ENCODE measurements around the gene SMIM13.
"Not testable (repeated sequence)": the region's sequence is repeated elsewhere in the genome, so short reads cannot be mapped to it uniquely, and the experiment has no call there.

Gene SMIM13

DNA sequence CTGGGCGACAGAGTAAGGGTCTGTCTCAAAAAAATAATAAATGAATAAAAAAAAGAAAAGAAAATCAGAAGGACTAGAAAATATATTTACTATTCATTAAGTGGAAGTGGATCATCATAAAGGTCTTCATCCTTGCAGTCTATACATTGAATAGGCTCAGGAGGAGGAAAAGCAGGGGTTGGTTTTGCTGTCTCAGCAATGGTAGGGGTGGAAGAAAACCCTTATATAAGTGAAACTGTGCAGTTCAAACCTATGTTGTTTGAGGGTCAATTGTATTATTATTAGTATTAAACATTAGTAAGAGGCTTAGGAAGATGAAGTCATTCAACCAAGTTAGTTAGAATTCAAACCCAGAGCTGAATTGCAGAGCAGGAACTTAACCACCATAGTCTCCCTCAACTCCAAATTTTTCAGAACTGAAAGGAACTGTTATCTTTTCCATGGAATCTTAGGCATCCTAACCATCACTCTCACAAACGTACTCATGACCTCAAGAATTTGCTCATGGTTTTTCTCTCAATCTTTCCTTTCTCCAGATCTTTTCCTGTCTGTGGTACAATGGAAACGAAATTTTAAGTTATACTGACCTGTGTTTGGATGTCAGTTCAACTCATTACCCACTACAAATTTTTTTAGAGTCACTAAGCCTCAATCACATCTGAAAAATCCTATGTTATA, 7.7 kb upstream of the SMIM13 start:
- no peak for DNase-seq

DNA sequence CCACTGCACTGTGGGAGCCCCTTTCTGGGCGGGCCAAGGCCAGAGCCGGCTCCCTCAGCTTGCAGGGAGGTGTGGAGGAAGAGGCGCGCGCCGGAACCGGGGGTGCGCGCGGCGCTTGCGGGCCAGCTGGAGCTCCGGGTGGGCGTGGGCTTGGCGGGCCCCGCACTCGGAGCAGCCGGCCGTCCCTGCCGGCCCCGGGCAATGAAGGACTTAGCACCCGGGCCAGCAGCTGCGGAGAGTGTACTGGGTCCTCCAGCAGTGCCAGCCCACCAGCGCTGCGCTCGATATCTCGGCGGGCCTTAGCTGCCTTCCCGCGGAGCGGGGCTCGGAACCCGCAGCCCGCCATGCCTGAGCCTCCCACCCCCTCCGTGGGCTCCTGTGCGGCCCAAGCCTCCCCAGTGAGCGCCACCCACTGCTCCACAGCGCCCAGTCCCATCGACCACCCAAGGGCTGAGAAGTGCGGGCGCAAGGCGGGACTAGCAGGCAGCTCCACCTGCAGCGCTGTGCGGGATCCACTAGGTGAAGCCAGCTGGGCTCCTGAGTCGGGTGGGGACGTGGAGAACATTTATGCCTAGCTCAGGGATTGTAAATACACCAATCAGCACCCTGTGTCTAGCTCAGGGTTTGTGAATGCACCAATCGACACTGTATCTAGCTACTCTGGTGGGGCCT, 6.4 kb upstream of the SMIM13 start:
- DNase-seq, result not testable (repeated sequence)

DNA sequence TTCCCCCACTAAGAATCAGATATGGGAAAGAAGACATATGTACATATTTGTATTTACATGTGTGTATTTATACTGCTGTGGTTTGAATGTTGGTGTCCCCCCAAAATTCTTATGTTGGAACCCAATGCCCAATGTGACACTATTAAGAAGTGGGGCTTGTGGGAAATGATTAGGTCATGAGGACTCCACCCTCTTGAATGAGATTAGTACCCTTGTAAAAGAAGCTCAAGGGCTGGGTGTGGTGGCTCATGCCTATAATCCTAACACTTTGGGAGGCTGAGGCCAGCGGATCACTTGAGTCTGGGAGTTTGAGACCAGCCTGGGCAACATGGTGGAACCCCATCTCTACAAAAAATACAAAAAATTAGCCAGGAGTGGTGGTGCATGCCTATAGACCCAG, 3.9 kb upstream of the SMIM13 start:
- no peak for DNase-seq

DNA sequence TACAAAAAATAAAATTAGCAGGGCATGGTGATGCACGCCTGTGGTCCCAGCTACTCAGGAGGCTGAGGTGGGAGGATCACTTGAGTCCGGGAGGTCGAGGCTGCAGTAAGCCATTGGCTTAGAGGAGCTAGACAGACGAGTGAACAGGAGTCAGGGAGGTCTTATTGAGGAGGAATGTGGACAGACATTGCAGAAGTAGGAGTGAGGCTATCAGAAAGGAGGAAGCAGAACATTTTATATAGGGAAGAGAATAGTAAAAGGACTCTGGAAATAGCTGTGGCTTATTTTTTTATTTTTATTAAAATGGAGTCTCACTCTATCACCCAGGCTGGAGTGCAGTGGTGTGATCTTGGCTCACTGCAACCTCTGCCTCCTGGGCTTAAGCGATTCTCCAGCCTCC, 2.5 kb upstream of the SMIM13 start:
- DNase-seq, result not testable (repeated sequence)

DNA sequence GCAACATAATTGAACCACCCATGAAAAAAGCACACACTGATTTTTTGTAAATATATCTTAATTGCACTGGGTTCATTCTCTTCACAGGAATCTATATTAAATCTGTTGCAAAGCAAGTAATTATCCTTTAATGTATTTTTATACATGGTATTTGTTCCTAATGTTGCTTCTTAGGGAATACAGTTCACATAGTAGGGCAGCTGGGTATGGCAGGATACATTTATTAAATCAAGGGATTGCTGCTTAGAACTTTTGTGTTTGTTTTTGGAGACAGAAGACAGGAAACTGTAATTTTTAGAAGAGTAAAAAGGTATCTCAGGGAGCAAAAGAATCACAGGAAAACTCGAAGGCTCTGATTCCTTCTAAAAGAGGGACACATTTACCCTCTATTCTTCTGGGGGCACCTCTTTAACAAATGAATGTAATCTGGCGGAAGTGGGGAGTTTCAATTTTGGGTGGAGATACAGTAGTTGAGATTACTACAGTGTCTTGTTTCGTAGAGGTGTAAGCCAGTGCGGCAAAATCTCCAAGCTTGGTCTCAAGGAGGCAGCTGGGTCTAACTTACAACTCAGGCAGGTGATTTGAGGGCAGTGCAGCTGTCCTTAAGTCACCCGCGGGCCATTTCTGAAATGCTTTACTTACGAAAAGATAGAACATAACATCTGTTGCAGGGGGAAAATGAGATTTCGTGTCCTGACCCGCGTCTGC, 812 bp upstream of the SMIM13 start:
- peak in 1 of 2 experiments; percentile 9 for DNase-seq

DNA sequence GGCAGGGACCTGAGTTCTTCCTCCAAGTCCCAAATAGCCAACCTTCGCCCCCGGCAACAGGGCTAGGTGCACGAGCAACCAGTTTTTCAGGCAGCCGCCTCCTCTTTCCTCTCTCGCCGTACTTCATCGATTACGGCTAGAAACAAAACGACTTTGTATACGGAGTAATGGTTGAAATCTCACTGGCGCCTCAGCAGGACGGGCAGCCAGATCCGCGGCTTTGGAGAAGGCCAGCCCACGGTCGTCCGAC, 333 bp upstream of the SMIM13 start:
- peak in 1 of 2 experiments; percentile 81 for DNase-seq

DNA sequence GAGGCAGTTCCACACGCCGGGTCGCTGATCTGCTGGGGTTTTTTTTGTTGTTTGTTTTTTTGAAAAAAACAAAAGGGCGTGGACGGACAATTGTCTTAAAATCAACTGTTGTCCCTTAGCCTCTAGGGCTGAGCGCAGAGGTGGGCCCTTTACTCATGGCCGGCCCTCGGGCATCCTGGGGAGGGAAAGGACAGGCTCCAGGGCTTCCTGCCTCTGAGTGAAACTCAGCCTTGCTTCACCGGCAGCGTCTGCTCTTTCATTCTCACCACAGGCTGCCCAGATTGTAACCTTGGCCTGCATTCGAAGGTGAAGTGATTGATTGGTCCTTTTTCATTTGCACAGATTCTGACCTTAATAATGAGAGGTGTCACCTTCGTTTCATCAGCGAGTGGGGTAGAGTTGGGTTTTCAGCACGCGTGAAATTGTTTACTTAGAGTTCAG, 797 bp downstream of the SMIM13 start:
- DNase-seq, result peak; percentile 3 to 13

DNA sequence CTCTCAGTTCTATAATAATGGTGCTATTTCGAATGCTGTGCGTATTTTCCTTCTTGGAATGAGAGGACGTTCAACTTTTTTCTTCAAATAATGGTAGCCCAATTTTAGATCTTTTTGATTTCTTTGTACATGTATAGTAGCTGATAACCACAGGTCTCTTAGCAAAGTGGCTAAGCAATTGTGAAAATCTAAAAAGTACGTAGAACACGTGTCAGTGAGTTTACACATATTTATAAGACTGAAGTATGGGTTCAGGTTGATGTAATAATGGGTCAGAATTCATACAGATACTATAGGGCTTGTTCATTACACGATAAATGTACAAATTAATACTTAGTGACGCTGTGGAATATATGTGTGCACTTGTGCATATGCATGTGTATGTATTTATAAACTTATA, 1.3 kb downstream of the SMIM13 start:
- no peak for DNase-seq

DNA sequence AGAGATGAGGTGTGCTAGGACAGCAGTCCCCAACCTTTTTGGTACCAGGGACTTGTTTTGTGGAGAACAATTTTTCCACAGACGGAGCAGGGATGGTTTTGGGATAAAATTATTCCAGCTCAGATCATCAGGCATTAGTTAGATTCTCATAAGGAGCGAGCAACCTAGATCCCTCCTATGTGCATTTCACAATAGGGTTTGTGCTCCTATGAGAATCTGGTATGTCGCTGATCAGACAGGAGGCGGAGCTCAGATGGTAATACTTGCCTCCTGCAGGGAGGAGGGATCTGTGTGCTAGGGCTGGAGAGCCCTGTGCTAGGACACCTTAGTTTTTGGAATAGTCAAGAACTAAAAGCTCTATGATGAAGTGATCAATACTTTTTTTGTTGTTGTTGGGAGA, 2.5 kb downstream of the SMIM13 start:
- no peak for DNase-seq

DNA sequence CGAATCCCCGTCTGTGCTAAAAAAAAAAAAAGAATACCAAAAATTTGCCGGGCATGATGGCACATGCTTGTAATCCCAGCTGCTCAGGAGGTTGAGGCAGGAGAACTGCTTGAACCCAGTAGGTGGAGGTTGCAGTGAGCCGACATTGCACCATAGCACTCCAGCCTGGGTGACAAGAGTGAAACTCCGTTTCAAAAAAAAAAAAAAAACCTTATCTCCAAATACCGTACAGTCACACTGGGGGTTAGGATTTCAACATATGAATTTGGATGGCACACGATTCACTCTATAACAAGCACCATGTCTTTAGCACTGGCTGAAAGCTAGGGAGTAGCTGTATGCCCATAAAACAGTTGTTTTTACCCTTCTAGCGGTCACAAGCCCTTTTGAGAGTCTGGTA, 3.8 kb downstream of the SMIM13 start:
- DNase-seq, result no peak

DNA sequence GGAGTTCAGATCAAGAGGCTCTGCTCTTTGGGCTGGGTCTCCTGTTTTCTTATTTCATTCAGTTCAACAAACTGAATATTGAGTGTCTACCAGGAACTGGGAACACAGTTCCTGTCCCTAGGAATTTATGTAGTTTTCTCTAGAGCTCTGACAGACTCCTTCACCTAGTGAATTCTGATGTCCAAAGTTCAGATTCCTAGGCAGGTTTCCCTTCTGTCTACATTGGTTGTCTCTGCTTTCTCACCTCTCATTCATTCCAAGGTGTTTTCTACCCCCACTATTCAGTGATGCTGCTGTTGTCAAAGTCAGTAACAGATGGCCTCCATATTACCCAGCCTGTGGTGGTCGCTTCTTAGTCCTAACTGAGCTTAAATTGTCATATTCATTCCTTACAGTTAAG, 4.4 kb downstream of the SMIM13 start:
- no peak for DNase-seq

DNA sequence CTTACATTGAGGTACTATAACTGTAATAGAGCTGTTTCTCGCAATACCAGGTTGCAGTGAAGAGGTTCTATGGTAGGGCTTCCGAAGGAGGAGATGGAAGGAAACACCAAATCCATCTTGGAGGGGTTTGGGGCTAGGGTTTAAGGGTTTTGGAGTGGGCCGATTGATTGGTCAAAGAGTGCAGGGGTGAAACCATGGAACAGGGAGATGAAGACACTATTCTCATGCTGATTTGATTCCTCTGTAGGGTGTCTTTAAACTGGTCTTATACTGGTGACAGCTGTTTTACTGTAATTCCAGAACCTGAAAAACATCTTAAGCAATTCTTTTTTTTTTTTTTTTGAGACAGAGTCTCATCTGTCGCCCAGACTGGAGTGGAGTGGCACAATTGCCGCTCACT, 7.8 kb downstream of the SMIM13 start:
- DNase-seq, result no peak

DNA sequence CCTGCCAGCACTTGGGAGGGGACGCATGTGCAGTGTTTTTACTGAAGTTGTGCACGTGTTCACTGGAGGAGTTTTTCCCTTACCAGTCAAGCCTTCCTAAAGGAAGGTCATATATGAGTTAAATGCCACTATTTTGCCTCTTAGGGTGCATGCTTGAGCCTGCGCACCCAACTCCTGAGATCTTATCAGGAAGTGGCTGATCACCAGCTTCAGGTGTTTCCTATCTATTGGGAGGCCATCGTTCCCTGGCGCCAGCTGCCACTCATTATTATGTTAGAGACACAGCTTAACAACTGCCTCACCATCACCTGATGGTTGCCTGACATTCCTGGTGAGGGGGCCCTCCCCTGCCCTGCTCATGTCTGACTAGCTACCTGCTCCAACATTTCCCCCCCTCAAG, 9.4 kb downstream of the SMIM13 start:
- no peak for DNase-seq

DNA sequence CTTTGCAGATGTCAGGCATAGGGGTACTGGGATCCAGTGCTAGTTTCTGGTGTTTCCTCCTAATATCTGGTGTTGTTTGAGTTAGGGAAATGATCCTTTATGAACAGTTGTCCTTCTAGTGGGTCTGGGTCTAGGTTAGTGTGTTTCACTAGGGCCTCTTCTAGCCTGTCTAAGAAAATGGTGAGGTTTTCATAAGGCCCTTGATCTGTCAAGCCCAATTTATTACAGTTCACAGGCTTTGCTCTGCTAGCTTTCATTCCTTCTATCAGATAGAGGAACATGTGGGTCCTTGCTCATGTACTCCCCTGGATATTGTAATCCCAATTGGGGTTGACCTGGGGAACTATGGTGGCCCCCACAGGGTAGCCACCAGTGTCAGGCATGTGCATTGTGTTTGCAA, 15.1 kb downstream of the SMIM13 start:
- no peak for DNase-seq

DNA sequence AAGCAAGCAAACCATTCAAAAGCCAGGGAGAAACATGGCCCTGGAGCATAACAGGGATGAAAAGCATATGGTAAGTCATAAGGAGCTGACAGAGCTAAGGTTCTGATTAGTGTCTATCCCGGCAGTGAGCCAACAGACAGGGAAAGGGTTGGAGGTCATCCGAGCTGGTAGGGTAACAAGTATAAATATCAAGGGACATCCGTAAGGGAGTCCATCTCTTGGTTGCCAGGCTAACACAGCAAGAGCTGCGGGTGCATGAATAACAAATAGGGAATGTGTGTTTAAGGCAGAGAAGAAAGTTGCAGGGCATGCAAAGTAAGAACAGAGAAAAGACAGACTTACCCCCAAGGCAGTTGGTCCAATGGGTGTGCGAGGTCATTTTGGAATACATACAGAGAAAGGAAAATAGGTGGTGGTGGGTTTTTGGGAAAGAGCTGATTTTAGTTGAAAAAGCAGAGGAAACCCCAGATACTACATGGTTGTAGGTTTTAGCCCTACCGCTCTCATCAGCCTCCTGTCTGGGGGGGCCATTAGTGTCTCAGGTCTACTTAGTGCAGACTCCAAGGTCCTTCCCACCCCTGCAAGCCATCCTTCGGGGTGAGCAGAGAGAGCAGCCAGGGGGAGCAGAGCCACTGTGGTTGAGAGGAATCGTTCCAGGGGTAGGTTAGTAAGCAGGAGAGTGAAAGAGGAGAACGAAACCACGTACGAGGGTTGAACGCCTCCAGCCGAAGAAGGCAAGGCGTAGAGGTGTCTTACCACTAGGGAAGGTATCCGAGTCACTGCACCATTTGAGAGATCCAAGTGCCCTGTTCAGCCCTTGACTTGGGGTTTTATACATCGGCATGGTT, 17.5 kb downstream of the SMIM13 start, which contains the start of gene ERVFRD-1:
Gene ERVFRD-1, minus strand, starts transcription at position 805 of the 848 bp plus-strand sequence. CDS start 6,415 bp downstream, outside the sequence.
- no peak for DNase-seq

DNA sequence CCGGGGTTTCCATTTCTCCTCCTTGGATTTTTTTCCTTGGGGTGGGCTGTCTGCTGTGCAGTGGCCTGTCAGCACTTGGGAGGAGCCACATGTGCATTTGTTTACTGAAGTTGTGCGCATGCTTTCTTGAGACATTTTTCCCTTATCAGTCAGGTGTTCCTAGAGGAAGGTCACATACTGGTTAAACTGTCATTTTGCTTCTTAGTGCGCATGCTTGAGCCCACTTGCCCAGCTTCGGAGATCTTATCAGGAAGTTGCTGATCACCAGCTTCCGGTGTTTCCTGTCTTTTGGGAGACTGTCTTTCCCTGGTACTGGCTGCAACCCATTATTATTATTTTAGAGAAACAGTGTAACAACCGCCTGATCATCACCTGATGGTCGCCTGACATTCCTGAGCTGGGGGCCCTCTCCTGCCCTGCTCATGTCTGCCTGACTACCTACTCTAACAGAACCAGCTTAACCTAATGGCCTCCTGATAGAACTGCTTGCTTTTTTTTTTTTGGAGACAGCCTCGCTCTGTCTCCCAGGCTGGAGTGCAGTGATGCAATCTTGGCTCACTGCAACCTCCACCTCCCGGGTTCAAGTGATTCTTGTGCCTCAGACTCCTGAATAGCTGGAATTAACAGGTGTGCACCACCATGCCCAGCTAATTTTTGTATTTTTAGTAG, 18.3 kb downstream of the SMIM13 start:
- no peak for DNase-seq

DNA sequence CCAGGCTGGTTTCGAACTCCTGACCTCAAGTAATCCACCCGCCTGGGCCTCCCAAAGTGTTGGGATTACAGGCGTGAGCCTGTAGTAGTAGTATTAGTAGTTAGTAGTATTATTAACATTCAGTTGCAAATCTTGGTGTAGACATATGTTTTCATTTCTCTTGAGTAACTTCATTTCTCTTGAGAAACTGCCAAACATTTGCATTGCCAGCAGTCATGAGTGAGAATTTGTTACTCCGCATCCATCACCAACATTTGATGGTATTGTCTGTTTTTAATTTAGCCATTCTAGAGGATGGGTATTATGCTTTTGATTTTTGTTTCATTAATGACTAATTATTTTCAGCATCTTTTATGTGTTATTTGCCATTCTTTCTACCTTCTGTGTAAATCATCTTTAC, 19.4 kb downstream of the SMIM13 start:
- DNase-seq, result no peak

DNA sequence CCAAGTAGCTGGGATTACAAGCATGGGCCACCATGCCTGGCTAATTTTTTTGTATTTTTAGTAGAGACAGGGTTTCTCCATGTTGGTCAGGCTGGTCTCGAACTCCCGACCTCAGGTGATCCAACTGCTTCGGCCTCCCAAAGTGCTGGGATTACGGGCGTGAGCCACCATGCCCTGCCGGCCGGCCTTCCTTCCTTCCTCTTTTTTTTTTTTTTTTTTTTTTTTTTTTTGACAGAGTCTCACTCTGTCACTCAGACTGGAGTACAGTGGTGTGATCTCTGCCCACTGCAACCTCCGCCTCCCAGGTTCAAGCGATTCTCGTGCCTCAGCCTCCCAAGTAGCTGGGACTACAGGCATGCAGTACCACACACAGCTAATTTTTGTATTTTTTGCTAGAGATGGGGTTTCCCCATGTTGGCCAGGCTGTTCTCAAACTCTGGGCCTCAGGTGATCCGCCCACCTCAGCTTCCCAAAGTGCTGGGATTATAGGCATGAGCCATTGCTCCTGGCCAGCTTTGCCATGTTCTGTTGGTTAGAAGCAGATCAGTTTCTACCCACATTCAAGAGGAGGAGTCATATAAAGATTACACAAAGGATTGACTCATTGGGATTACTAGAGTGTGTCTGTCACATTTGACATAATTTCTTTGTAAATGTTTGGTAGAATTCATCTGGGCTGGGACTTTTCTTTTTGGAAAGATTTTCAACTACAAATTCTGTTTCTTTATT, 22.3 kb downstream of the SMIM13 start:
- DNase-seq, result not testable (repeated sequence)

DNA sequence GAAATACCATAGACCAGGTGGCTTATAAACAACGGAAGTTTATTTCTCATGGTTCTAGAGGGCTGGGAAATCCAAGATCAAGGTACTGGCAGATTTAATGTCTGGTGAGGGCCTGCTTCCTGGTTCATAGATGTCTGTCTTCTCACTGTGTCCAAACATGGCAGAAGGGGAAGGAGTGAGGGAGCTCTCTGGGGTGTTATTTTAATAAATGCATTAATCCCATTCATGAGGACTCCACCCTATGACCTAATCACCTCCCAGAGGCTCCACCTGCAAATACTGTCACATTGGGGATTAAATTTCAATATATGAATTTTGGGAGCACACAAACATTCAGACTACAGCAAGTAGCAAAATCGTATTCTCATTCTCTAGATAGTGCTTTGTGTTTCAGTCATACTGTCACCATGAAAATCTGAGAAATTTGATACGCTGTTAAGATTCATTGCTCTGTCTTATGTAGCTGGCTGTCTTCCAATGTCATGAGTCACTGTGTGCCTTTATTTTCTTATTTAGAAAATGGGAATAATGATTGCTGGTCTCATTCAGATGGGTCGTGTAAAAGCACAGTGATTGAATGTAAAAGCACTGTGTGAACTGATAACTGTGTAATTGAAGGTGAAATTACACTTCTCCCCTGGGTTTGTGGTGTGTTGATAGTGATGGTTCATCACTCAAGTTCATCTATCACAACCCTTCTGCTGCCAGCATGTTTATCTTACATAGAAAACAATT, 26.8 kb downstream of the SMIM13 start:
- DNase-seq, result no peak

DNA sequence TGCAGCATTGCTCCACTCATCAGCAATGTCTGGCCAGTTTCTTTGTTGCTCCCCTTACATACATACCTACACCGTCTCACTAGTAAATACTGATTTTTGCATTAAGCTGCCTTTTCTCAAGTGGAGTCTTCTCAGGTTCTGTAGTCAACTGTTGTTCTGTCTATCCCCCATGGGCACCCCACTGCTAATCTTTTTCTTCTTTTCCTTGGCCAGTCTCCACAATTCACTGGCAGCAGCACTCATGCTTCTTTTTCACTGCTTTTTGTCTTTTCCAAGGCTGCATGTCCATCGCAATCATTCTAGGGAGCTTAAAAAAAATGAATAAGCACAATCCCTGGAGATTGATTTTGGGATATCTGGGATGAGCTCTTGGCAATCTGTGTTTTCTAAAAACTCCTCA, 28.2 kb downstream of the SMIM13 start:
- no peak for DNase-seq

DNA sequence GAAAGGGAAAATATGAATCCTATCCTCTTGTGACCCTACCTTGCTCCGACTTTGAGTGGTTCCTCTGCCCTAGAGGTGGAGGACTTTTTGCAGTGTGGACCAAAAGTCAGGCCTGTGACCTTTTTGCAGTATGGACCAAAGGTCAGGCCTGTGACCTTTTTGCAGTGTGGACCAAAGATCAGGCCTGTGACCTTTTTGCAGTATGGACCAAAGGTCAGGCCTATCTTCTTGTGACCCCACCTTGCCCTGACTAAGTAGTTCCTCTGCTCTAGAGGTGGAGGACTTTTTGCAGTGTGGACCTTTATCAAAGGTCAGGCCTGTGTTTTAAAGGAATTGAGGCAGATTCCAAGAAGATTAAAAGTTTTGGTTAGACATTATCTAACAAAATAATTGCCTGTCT, 28.7 kb downstream of the SMIM13 start:
- DNase-seq, result no peak
